HG03025 (cell line): ENCODE data around the gene CMTM4.

ENCODE experiments used
- ATAC-seq: cut with Tn5 transposase; IDR thresholded peaks from one replicate; pipeline ENCODE4 v1.9.1; 2021; ENCODE audit warnings: mild to moderate bottlenecking, moderate library complexity; ENCODE audit not compliant: unreplicated experiment, low FRiP score

The CMTM4 gene

DNA sequence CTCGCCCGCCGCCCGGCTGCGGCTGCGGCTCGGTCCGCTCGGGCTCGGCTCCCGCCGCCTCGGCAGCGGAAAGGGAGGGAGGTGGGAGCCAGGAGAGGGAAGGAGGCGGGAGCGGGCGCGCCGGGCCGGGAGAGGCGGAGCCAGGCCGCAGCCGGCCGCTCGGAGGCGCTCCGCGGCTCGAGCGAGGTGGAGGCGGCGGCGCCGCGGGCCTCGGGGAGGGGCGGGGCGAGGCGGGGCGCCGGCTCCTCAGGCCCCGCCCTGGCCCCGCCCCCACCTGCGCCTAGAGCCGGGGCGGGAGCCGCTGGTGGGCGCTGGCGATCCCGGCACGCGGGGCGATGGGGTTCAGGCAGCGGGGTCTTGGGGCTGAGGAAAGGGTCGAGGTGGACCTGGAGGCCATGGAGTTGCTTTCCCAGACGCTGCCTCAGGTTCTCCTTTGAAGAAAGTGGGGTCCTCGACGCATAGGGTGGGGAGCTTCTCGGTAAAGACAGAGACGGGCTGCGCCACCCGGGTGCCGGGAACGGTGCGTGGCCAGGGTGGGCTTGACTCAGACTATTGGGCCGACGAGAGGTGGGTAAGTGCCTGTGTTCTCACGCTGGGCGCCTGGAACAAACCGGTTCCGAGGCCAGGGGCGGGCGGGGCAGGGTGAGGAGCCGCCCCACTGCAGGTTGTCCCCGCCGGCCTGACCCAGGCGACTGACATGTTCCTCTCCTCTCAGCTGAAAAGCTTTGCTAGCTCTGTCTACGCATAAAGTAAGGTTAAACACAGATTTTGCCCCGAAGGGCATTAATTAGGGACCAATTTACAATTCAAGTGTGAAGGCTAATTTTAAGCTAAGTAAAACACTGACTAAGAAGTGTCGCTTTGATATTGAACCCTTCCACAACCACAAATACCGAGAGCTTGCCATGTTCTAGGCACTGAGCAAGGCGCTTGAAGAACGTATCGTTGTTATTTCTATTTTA is at the start of gene CMTM4:
CMTM4 (minus strand) TSS at position 75 of the 962 bp plus-strand sequence. CDS start 218 bp downstream, outside the sequence.
- peak; percentile 79 for ATAC-seq

- no peak for ATAC-seq
These were observed 49.5 kb upstream of the CMTM4 start for GRCh38 chr16:66746048-66746447.

GRCh38 chr16:66741950-66742808 is 45.6 kb upstream of the CMTM4 start:
- no peak for ATAC-seq

GRCh38 chr16:66741169-66741900 is 44.8 kb upstream of the CMTM4 start:
- ATAC-seq: no peak

GRCh38 chr16:66740533-66740932 is 44.0 kb upstream of the CMTM4 start:
- no peak for ATAC-seq

GRCh38 chr16:66740010-66740409 is 43.5 kb upstream of the CMTM4 start:
- no peak for ATAC-seq

- no peak for ATAC-seq
These were observed 39.3 kb upstream of the CMTM4 start for GRCh38 chr16:66735891-66736290.

DNA sequence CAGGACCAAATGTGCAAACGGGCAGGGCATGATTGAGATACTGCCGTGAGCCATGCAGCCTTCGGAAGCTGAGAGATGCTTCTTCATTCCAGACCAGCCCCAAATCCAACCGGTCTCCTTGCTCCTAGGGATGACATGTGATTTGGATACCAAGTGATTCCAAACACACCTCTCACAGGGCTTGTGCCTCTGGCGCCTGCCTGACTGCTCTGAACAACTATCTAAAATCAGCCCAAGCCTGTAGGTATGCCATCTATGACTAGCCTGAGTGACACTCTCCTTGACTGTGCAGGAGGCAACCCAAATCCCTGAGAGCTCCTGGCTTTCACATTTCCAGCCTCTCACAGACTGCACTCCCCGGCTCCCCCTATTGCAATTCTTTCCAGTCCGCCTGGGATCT is 34.6 kb upstream of the CMTM4 start:
- ATAC-seq: no peak

DNA sequence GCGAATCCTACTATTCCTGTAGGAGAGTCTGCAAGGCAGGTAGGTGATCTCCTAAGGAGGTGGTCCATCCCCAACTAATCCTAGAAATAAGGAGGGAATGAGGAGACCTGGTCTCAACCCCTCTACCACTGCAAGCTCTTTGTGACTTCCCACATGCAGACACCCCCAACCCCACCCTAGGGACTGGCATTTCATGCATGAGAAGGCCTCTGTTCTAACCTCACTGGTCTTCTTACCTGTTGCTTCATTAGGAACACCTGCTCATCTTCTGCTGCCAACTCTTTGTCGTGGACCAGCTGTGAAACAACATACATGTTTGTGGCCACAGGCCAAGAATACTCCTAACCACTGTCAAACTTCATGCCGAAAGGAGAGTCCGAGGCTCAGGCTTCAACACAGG is 32.3 kb upstream of the CMTM4 start:
- ATAC-seq: no peak

DNA sequence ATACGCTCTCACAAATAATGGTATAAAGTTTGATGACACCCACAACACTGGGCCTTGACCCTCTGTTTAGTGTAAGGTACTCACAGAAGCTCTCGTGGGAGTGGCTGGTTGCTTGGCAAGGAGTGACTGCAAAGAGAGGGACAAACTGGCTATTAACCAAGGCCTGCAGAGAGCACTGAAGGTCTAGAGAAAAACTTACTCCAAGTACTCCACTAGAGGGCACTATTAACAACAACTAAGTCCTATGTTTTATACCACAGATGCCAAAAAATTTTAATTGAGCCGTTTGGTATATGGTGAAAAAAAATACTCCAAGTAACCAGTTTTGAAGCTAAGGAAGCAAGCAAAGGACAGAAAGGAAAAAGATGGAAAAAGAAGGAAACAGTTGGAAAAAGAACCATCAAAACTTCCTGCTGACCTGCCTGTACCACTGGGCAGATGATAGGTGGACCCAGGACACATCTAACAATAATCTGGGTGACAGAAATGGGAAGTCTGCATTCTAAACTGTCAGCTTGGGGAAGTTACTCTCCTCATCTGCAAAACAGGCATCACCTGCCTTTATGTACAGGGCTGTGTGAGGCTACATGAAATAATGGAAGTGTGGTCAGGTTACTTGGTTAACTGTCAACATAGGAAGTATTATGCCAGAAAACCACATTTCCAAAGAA is 31.7 kb upstream of the CMTM4 start:
- no peak for ATAC-seq

DNA sequence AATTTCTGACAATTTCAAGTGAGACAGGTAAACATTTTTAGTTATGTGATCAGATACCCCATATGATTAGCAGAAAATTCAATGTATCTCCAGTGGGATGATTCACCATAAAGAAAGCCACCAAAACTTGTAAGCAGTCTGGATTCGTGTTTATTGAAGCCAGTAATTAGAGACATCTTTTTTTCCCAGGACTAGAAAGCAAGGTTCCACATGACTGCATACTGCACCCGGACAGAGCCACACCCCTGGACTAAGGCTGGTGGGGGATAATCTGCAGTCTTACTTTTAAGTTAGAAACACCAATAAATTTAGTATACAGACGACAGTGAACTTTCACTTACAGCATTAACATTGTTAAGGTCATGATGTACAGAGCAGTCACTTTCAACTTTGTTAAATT is 24.2 kb upstream of the CMTM4 start:
- ATAC-seq: no peak

DNA sequence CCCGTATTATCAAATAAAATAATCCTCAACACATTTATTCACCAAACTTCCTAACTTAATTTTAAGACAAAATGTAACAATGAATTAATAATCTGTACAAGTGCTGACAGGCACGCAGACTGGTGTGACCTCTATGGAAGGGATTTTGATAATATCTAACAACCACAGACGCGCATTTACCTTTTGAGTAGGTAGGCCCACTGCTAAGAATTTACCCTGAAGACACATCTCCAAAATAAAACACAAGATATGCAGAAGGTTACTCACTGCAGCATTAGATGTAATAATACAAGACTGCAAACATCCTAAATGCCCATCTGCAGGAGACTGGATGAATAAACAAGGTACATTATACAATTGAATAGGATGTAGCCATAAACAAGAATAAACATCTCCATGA is 22.7 kb upstream of the CMTM4 start:
- ATAC-seq: no peak

- ATAC-seq: no peak
These were observed 21.2 kb upstream of the CMTM4 start for GRCh38 chr16:66717776-66718175.

DNA sequence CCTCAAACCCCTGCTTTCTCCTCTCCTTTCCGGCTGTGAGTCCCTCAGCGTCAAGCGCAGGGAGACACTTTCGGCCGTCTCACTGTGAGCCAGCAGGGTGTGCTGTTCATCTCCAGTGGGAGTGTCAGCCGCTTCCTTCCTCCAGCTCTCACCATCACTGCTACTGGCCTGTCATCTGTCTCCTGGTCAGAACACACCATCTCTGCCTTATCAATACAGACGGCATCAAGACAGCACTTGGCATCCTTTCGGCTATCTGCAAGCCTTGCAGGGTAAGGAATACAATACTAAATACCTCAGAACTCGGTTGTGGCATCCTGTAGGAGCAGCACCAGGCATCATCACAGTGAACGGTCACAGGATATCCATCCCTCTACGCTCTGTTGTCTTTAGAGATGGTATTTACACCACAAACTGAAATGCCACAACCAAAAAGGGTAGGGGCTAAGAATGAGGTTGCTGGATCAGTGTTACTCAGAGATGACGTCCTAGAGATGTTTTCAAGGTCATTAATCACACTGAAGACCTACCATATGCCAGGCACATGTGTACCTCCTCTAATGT is 20.7 kb upstream of the CMTM4 start:
- ATAC-seq: no peak

DNA sequence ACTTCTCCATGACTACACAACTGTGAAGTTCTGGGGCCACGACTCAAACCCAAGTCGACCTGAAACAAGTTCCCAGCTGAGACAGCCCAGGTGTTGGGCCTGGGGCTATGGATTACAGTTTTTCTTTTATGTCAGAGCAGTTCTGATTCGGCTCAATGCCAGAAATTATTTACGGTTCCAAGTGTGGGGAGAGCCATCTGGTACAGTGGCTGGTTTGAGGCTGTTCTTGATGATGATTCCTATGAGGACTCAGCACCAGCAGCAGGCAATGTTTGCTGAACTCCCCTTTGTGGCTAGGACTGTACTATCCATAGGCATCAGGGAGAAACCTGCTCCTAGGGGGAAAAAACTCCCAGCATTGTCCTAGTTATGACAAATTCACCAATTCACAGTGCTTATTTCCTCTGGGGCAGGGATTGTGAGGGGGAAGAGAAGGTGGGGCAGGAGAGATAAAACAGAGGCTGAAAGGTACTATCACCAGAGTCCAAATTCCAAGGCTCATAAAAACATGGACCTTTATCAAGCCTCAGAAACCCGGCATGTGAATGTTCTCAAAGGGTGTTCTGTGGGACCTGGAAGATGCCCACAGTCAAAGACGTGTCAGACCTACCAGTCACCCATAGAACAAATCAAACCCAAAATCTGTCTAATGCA is 18.2 kb upstream of the CMTM4 start:
- ATAC-seq: no peak

- no peak for ATAC-seq
These were observed 17.5 kb upstream of the CMTM4 start for GRCh38 chr16:66714062-66714461.

GRCh38 chr16:66713076-66713475 is 16.5 kb upstream of the CMTM4 start:
- ATAC-seq: no peak

- no peak for ATAC-seq
These were observed 16.0 kb upstream of the CMTM4 start for GRCh38 chr16:66712512-66712911.

DNA sequence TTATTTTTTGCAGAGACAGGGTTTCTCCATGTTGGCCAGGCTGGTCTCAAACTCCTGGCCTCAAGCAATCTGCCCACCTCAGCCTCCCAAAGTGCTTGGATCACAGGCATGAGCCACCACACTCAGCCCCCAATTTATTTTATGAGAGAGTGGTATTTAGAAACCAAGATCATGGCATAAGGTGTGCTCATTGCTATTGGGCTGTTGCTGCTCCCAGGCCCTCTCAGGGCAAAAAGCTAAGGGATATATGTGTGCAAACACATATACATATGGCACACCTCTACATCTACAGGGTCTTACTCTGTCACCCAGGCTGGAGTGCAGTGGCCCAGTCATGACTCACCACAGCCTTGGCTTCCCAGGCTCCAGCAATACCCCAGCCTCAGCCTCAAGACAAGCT is 15.0 kb upstream of the CMTM4 start:
- no peak for ATAC-seq
